Spinal cord (tissue), 10 donors: ENCODE data around the gene SHANK3. TPM values are rescaled to one million over a fixed set of nuclear protein-coding genes. Genes with fewer than 3 reads are reported as not detected.

Experiments
- DNase-seq, 6 donors: peaks; one replicate each; pipeline versions ENCODE4 v3.0.0 to v3.0.0-alpha.2; 2013 to 2015; ENCODE audit warnings: low spot score in 6 of 6, low read depth in 4 of 6
- H3K27ac ChIP-seq: one replicate; pipeline ENCODE4 v1.5.1; 2013; ENCODE audit warnings: low read depth, low read length, control low read depth
- H3K27me3 ChIP-seq: one replicate; pipeline ENCODE4 v1.6.1; 2013; ENCODE audit warnings: low read length; ENCODE audit not compliant: control insufficient read depth, insufficient read depth
- H3K36me3 ChIP-seq: one replicate; pipeline ENCODE4 v1.6.1; 2013; ENCODE audit warnings: low read length; ENCODE audit not compliant: control insufficient read depth, insufficient read depth
- H3K4me1 ChIP-seq: one replicate; pipeline ENCODE4 v1.6.1; 2013; ENCODE audit warnings: low read length; ENCODE audit not compliant: control insufficient read depth, insufficient read depth
- H3K4me3 ChIP-seq: one replicate; pipeline ENCODE4 v1.5.1; 2013; ENCODE audit warnings: low read depth, low read length, control low read depth
- H3K9me3 ChIP-seq: one replicate; pipeline ENCODE4 v1.6.1; 2013; ENCODE audit warnings: low read length; ENCODE audit not compliant: control insufficient read depth, insufficient read depth
- WGBS: methylation state at CpG from one replicate; pipeline ENCODE4 v1.1.5; 2013; ENCODE audit warnings: missing lambda C conversion rate; ENCODE audit not compliant: insufficient coverage; 5-methylcytosine and 5-hydroxymethylcytosine counted together
- polyA plus RNA-seq, 2 donors: library from polyadenylated mRNA; unstranded; fragments of 120-200 nt; gene quantifications; one replicate each; pipeline ENCODE4 v1.2.1, GENCODE V29; 2013; ENCODE audit not compliant: insufficient read length in 2 of 2
- total RNA-seq, 2 donors: library from RNA; depleted of rRNA in 1 of 2; stranded (reverse); fragments of 120-200 nt in 1 of 2; fragments of >200 nt in 1 of 2; gene quantifications; one replicate each; pipeline versions ENCODE4 v1.2.3 to v1.2.4, GENCODE V29; 2013 to 2014
- donor health status: healthy.

The SHANK3 gene
- total and polyA plus RNA-seq, 4 donors, result 7.5 to 38.5 (median 20.2) TPM

DNA sequence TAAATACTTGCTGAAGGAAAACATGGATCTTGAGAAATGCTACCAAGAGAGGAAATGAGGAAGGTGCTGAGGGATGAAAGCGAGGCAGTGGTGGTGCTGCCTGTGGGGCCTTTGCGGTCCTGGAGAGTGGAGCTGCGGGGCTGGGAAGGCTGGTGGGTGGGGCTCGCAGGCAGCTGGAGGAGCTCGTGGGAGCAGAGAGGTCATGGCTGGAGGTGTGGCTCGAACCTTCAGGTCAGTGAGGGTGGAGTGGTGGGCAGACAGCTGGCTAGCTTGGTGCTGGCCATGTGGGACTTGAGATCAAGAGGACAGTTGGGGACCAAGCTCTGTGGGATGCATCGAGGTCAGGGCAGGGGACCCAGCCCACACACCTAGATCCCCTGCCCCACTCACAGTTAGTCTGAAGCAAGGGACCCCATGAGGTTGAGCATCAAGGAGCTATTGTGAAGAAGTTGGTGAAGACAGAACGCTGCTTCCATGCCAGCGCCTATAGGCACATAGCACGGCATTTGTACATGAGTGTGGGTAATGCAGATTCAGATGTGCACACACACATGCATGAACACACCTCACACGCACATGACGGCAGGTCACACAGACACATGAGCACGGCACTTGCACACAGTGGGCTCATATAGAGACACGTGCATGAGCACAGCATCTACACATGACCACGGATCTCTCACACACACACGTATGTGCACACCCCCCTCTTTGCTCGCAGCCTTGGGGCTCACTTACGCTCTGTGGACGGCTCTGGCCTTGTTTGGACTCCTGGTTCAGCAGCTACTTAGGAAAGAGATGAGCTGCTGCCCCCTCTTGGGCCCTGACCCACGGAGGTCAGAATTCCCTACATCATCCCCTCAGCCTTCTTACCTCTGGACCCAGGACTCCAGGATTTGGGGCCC lies 30.4 kb downstream of the SHANK3 start:
- 86% methylated on average over 16 of the region's 20 CpGs for WGBS
- DNase-seq, result no peak
- no peaks in the 10 kb centered on the region for H3K9me3 ChIP-seq
- peaks cover 47% of the 10 kb centered on the region for H3K4me1 ChIP-seq
- no peak overlapping the region for H3K27ac ChIP-seq
- no peaks in the 10 kb centered on the region for H3K27me3 ChIP-seq
- no peak overlapping the region for H3K4me3 ChIP-seq
- peaks cover 85% of the 10 kb centered on the region for H3K36me3 ChIP-seq

DNA sequence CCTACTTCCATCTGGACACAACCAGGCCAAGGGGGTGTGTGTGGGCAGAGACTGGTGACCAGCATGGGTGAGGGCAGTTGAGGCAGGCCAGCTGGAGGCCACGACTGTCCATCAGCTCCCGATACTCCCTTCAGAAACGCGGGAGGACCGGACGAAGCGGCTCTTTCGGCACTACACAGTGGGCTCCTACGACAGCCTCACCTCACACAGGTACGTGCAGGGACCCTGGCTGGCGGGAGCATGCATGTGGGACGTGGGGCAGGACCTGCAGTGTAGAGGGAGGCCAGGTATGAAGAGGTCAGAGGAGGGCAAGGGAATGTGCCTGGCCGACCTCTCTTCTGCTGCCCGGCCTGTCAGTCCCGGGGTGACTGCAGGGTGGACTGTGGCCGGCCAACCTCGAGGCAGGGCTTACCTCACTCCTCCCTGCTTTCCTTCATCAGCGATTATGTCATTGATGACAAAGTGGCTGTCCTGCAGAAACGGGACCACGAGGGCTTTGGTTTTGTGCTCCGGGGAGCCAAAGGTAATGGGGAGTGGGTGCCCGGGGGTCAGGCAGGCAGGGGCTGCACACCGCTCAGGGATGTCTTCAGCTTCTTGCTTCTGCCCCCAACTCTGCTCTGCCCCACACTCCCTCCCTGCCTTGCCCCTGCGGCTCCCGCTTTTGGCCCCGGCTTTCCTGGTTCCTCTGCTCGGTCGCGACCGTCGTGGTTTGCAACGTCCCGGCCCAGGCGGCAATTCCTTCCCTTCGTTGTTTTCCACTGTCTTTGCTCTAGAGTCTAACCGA lies 31.3 kb downstream of the SHANK3 start:
- Histone ChIP-seq H3K27ac (no peak overlapping the region), H3K4me1 (peaks cover 39% of the 10 kb centered on the region), H3K4me3 (no peak overlapping the region), H3K36me3 (peaks cover 81% of the 10 kb centered on the region), H3K27me3 (no peaks in the 10 kb centered on the region), H3K9me3 (no peaks in the 10 kb centered on the region)
- WGBS, result 83% methylated on average over 26 of the region's 36 CpGs
- DNase-seq, result no peak

DNA sequence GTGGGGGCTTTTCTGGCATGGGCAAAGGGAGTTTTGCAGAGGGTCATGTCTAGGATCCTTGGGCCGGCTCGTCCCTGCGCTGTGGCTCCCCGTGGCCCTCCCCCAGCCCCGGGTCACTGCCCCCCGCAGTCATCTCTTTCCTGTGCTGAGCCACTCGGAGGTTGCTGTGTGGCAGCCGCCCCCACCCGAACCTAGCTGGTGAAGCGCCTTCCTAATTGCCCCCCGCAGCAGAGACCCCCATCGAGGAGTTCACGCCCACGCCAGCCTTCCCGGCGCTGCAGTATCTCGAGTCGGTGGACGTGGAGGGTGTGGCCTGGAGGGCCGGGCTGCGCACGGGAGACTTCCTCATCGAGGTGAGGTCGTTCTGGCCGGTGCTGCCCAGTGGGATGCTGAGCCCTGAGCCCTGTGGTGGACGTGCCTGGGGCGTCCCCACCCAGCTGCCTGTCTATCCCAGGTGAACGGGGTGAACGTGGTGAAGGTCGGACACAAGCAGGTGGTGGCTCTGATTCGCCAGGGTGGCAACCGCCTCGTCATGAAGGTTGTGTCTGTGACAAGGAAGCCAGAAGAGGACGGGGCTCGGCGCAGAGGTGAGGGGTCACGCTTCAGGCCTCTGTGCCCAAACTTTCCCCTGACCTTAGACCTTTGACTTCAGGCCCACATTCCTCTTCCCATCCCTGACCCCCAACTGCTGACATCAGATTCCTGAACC lies 32.0 kb downstream of the SHANK3 start:
- Histone ChIP-seq H3K27me3 (no peaks in the 10 kb centered on the region), H3K36me3 (peaks cover 79% of the 10 kb centered on the region), H3K9me3 (no peaks in the 10 kb centered on the region), H3K27ac (no peak overlapping the region), H3K4me1 (peaks cover 32% of the 10 kb centered on the region), H3K4me3 (no peak overlapping the region)
- no peak for DNase-seq
- WGBS, result 72% methylated on average over 33 of the region's 37 CpGs

GRCh38 chr22:50705219-50705691 lies 32.6 kb downstream of the SHANK3 start:
- Histone ChIP-seq H3K27ac (no peak overlapping the region), H3K4me1 (peaks cover 27% of the 10 kb centered on the region), H3K27me3 (no peaks in the 10 kb centered on the region), H3K9me3 (no peaks in the 10 kb centered on the region), H3K4me3 (no peak overlapping the region), H3K36me3 (peaks cover 78% of the 10 kb centered on the region)
- DNase-seq, result peak; percentile 31 to 98 (median 78)
- WGBS, result 11% methylated on average over 20 of the region's 23 CpGs

- 84% methylated on average over 21 of the region's 27 CpGs for WGBS
- no peak for DNase-seq
- no peaks in the 10 kb centered on the region for H3K9me3 ChIP-seq
- H3K27ac ChIP-seq, result no peak overlapping the region
- H3K4me1 ChIP-seq, result peaks cover 30% of the 10 kb centered on the region
- peaks cover 78% of the 10 kb centered on the region for H3K36me3 ChIP-seq
- no peaks in the 10 kb centered on the region for H3K27me3 ChIP-seq
- no peak overlapping the region for H3K4me3 ChIP-seq
Observed at GRCh38 chr22:50705851-50706351, 33.3 kb downstream of the SHANK3 start.

- no peaks in the 10 kb centered on the region for H3K27me3 ChIP-seq
- peaks cover 78% of the 10 kb centered on the region for H3K36me3 ChIP-seq
- no peak overlapping the region for H3K4me3 ChIP-seq
Observed at GRCh38 chr22:50706481-50707125, 34.0 kb downstream of the SHANK3 start.

DNA sequence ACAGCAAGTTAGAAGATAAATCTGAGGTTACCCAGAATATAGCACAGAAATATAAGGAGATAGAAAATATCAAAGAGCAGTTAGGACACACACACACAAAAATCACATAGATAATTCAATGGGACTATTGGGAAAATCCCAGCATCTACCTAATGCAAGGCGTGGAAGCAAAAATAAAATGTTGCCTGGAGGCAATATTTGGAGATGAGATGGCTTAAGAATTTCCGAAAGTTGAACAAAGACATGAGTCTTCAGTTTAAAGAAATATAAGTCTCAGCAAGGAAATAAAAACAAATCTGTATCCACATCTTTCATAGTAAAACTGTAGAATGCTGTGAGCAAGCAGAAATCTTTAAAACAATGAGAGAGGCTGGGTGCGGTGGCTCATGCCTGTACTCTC lies 35.9 kb downstream of the SHANK3 start:
- Histone ChIP-seq H3K9me3 (no peaks in the 10 kb centered on the region), H3K27ac (no peak overlapping the region), H3K36me3 (peaks cover 66% of the 10 kb centered on the region), H3K4me1 (peaks cover 55% of the 10 kb centered on the region), H3K27me3 (no peaks in the 10 kb centered on the region), H3K4me3 (no peak overlapping the region)
- no peak for DNase-seq
- WGBS, result 100% methylated on average over 1 of the region's 3 CpGs

More at GRCh38 chr22:50706481-50707125, 34.0 kb downstream of the SHANK3 start:
- WGBS, result 90% methylated on average over 7 of the region's 14 CpGs
- Histone ChIP-seq H3K4me1 (peaks cover 37% of the 10 kb centered on the region), H3K9me3 (no peaks in the 10 kb centered on the region), H3K27ac (no peak overlapping the region)
- no peak for DNase-seq

- Histone ChIP-seq H3K4me3 (no peak overlapping the region), H3K4me1 (peaks cover 58% of the 10 kb centered on the region)
Observed at GRCh38 chr22:50708996-50709395, 36.4 kb downstream of the SHANK3 start.

GRCh38 chr22:50710221-50710620 lies 37.6 kb downstream of the SHANK3 start:
- no peak for DNase-seq
- Histone ChIP-seq H3K4me1 (peaks cover 60% of the 10 kb centered on the region), H3K27me3 (no peaks in the 10 kb centered on the region), H3K9me3 (no peaks in the 10 kb centered on the region), H3K4me3 (no peak overlapping the region), H3K27ac (no peak overlapping the region), H3K36me3 (peaks cover 60% of the 10 kb centered on the region)
- WGBS, result 93% methylated on average over 3 of the region's 6 CpGs

More at GRCh38 chr22:50708996-50709395, 36.4 kb downstream of the SHANK3 start:
- Histone ChIP-seq H3K36me3 (peaks cover 61% of the 10 kb centered on the region), H3K9me3 (no peaks in the 10 kb centered on the region), H3K27ac (no peak overlapping the region), H3K27me3 (no peaks in the 10 kb centered on the region)
- 97% methylated on average over 4 of the region's 6 CpGs for WGBS
- no peak for DNase-seq
